Measurements from ENCODE around the gene CYSRT1.

CYSRT1 gene, protein sequence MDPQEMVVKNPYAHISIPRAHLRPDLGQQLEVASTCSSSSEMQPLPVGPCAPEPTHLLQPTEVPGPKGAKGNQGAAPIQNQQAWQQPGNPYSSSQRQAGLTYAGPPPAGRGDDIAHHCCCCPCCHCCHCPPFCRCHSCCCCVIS

DNA sequence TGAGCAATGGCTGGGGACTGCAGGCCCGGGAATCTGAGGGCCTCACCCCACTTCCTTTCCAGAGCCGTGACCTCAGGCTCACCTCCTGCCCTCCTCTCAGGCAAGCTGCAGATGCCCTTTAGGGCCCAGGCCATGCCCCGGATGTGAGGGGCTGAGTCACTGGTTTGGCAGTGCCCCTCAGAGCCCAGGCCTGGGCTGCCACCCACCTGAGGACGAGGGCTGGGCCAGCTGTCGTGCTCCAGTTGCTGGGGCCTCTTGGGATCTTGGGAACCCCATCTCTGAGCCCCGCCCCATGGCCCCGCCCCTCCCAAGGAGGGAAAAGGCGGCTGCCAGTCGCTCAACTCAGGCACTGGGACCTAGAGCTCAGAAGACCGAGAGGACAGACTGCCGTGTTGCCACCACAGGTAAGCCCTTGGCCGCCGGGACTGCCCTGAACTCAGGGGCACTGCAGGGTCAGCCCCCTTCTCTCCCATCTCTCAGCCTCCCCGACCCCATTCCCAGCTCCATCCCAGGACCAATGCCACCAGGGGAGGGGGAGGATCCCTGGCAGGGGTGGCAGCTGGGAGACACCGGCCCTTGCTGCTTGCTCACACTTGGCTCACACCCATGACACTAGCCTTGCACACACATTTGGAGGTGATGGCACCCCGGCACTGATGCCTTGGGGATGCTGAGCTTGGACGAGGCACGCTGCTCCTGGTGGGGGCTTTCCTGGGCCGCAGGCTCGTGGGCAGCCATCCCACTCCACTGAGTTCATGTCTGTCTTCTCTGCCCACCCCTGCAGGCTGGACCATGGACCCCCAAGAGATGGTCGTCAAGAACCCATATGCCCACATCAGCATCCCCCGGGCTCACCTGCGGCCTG, at the start of gene CYSRT1:
Gene CYSRT1 (plus strand): TSS at position 345 of the 865 bp plus-strand sequence. CDS start 448 bp downstream, at position 793.
- Histone ChIP-seq H3K4me1 (ENCODE audit: control insufficient read depth, insufficient read depth, low read length) (peaks cover 4% of the 10 kb centered on the region), H3K27ac (ENCODE audit: extremely low read depth, low read depth, low read length) (peak within 1 kb of the TSS; percentile 83; the same call in 1 of the 2 replicates), H3K4me3 (ENCODE audit: low read depth, low read length) (peak within 1 kb of the TSS; percentile 89), H3K9me3 (ENCODE audit: control insufficient read depth, insufficient read depth, low read depth, low read length) (no peaks in the 10 kb centered on the region), H3K36me3 (ENCODE audit: control insufficient read depth in 2 of 2, insufficient read depth in 1 of 2, low read length in 2 of 2) (peaks cover 0 to 3% of the 10 kb centered on the region in 2 experiments; a peak in 1 of 3 replicates)
- CTCF ChIA-PET: interaction anchor here (0.7 to 6.7 kb wide), 10 partner anchors 9 to 445 kb away, joined by 3 to 69 read pairs (median 4); partner anchors contain the start of genes NPDC1, SAPCD2 and TUBB4B
- POLR2A ChIA-PET: interaction anchor here (3.5 to 17.2 kb wide), 3 partner anchors 16 to 95 kb away, joined by 31 to 304 read pairs (median 234); partner anchors contain the start of genes NDOR1, TMEM203, TPRN and TUBB4B
- TF ChIP-seq ZNF146 (tag by site-specific recombination; IDR thresholded peaks at IDR 0.05) (no peak), ZXDB (tag by site-specific recombination; IDR thresholded peaks at IDR 0.05) (no peak), ZNF701 (tag by site-specific recombination; IDR thresholded peaks at IDR 0.05) (no peak), ZNF514 (tag by site-specific recombination; IDR thresholded peaks at IDR 0.05) (no peak), ZNF837 (tag by site-specific recombination; IDR thresholded peaks at IDR 0.05) (no peak), SP2 (tag by site-specific recombination; IDR thresholded peaks at IDR 0.05) (peak; percentile 32), ZNF629 (tag by site-specific recombination; IDR thresholded peaks at IDR 0.05) (no peak), EGR2 (tag by site-specific recombination; IDR thresholded peaks at IDR 0.05; ENCODE audit: low read depth) (no peak), SP3 (tag by site-specific recombination; IDR thresholded peaks at IDR 0.05) (peak; percentile 44), ZNF423 (tag by site-specific recombination; IDR thresholded peaks at IDR 0.05) (no peak), ZNF660 (tag by site-specific recombination; IDR thresholded peaks at IDR 0.05) (no peak), KLF1 (tag by site-specific recombination; IDR thresholded peaks at IDR 0.05) (peak; percentile 45), KLF9 (tag by site-specific recombination; IDR thresholded peaks at IDR 0.05; ENCODE audit: low read depth) (0 out of 2 replicates have a peak, but pooled peaks have one; percentile 28), ZNF549 (tag by site-specific recombination; IDR thresholded peaks at IDR 0.05) (no peak)

DNA sequence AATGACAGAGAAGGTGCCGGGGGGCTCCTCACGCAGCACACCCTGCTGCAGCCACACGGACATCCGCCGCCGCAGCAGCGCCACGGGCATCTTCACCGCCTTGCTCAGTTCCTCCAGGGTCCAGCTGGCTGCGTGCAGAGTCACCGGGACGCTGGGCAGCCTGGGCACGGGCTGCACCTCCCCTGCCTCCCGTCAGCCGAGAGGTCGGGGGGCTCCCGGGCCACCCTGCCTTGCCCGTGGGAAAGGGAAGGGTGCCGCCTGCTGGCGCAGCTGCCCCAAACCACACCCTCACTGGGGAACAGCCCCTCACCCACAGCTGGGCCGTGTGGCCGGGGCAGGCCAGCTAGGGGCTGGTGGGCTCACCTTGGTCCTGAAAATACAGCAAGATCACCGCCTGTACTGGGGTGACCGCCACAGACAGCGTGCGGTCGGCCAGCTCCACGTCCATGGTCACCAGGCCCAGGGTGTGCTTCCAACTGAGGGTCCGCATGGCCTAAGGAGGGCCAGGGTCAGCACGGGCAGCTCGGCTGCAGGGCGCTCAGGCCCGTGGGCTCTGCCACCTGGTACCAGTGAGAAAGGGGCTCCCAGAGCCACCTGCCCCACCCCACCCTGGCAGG, 49.5 kb upstream of the CYSRT1 start:
- H3K36me3 ChIP-seq (ENCODE audit: control insufficient read depth in 2 of 2, insufficient read depth in 1 of 2, low read length in 2 of 2): peaks cover 0 to 35% of the 10 kb centered on the region in 2 experiments; a peak in 2 of 3 replicates
- ChIA-PET POLR2A (interaction anchor here (0.8 to 3.1 kb wide), 6 partner anchors 8 to 69 kb away, joined by 3 to 20 read pairs (median 6); partner anchors contain the start of genes ANAPC2 and SSNA1), CTCF (interaction anchor here (1.1 to 3.1 kb wide), 4 partner anchors 20 to 61 kb away, joined by 4 to 12 read pairs (median 6); no protein-coding TSS in a partner anchor)
- H3K9me3 ChIP-seq (ENCODE audit: control insufficient read depth, insufficient read depth, low read depth, low read length): no peaks in the 10 kb centered on the region
- TF ChIP-seq HOXC10 (CRISPR knock-in tag; IDR thresholded peaks at IDR 0.05) (0 out of 2 replicates have a peak, but pooled peaks have one; percentile 28), IKZF3 (tag by site-specific recombination; IDR thresholded peaks at IDR 0.05) (no peak), ZNF621 (tag by site-specific recombination; IDR thresholded peaks at IDR 0.05) (no peak)
- H3K4me3 ChIP-seq (ENCODE audit: low read depth, low read length): no peak overlapping the region
- H3K27ac ChIP-seq (ENCODE audit: extremely low read depth, low read depth, low read length): no peak overlapping the region
- no peaks in the 10 kb centered on the region for H3K4me1 ChIP-seq (ENCODE audit: control insufficient read depth, insufficient read depth, low read length)

DNA sequence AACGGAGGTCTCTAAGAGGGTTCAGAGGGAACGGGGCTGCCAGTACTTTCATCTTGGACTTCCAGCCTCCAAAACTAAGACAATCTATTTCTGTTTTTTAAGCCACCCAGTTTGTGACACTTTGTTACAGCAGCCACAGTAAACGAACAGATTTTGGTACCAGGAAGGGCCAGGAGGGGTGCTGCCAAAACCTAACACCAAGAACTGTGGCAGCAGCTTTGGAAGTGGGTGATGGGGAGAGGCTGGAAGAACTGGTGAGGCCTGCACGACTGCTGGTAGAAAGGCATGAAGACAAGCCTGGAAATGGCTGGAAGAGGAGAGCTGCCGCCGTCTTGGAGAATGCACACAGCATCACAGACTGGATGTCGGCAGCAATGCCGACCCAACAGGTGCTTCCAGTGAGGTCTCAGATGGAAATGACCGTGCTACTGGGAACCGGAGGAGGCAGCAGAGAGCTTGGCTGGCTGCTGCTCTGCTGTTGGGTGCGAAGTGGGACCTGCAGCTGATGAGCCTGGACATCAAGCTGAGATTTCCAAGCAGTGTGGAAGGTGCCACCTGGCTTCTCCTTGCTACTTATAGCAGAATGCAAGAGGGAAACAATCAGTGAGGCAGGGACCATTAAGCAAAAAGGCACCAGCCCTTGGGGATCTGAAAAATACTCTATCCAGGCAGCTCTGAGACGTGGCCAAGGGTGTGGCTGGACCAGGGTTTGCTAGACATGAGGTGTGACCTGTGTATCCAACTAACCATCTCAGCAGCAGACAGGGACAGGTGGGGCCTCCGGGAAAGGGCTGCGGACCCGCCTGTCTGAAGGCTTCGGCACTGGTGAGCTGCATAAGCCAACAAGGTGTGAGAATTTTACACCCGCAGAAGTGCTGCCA, 48.4 kb upstream of the CYSRT1 start:
- ChIA-PET POLR2A (interaction anchor here (0.6 to 3.1 kb wide), 14 partner anchors 9 to 68 kb away, joined by 3 to 20 read pairs (median 6); partner anchors contain the start of genes ANAPC2, RNF224, SSNA1 and TPRN), CTCF (interaction anchor here (0.7 to 3.1 kb wide), 11 partner anchors 11 to 76 kb away, joined by 3 to 15 read pairs (median 5); partner anchors contain the start of genes RNF224 and SSNA1)
- Histone ChIP-seq H3K9me3 (ENCODE audit: control insufficient read depth, insufficient read depth, low read depth, low read length) (no peaks in the 10 kb centered on the region), H3K4me3 (ENCODE audit: low read depth, low read length) (no peak overlapping the region), H3K36me3 (ENCODE audit: control insufficient read depth in 2 of 2, insufficient read depth in 1 of 2, low read length in 2 of 2) (peaks cover 0 to 46% of the 10 kb centered on the region in 2 experiments; a peak in 2 of 3 replicates), H3K4me1 (ENCODE audit: control insufficient read depth, insufficient read depth, low read length) (no peaks in the 10 kb centered on the region), H3K27ac (ENCODE audit: extremely low read depth, low read depth, low read length) (no peak overlapping the region)
- TF ChIP-seq SCRT2 (tag by site-specific recombination; IDR thresholded peaks at IDR 0.05) (peak; percentile 100), ZNF423 (tag by site-specific recombination; IDR thresholded peaks at IDR 0.05) (no peak), ZNF558 (tag by site-specific recombination; IDR thresholded peaks at IDR 0.05) (no peak), ZNF585B (tag by site-specific recombination; IDR thresholded peaks at IDR 0.05) (no peak), SCRT1 (tag by site-specific recombination; IDR thresholded peaks at IDR 0.05; ENCODE audit: borderline replicate concordance) (peak; percentile 99), ZBTB17 (tag by site-specific recombination; IDR thresholded peaks at IDR 0.05) (peak; percentile 43; the same call in 1 of the 2 replicates), ZNF10 (tag by site-specific recombination; IDR thresholded peaks at IDR 0.05) (peak; percentile 89), ZNF600 (tag by site-specific recombination; IDR thresholded peaks at IDR 0.05) (peak; percentile 91), ZNF707 (tag by site-specific recombination; IDR thresholded peaks at IDR 0.05) (peak; percentile 78; the same call in 1 of the 2 replicates)
- TF ChIP-seq, protein P1, sequence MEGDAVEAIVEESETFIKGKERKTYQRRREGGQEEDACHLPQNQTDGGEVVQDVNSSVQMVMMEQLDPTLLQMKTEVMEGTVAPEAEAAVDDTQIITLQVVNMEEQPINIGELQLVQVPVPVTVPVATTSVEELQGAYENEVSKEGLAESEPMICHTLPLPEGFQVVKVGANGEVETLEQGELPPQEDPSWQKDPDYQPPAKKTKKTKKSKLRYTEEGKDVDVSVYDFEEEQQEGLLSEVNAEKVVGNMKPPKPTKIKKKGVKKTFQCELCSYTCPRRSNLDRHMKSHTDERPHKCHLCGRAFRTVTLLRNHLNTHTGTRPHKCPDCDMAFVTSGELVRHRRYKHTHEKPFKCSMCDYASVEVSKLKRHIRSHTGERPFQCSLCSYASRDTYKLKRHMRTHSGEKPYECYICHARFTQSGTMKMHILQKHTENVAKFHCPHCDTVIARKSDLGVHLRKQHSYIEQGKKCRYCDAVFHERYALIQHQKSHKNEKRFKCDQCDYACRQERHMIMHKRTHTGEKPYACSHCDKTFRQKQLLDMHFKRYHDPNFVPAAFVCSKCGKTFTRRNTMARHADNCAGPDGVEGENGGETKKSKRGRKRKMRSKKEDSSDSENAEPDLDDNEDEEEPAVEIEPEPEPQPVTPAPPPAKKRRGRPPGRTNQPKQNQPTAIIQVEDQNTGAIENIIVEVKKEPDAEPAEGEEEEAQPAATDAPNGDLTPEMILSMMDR (tag by site-specific recombination; IDR thresholded peaks at IDR 0.05): peak; percentile 64
